ENCODE measurements around the gene HES1. TPM values are rescaled to one million over a fixed set of nuclear protein-coding genes. Genes with fewer than 3 reads are reported as not detected.

HES1 gene
- total RNA-seq, 1 experiment from 2014 or later: 44.1 TPM

GRCh38 chr3:194111336-194111735 is 24.6 kb upstream of the HES1 start:
- H3K27ac ChIP-seq: no peak overlapping the region
- H3K27me3 ChIP-seq (replicated peaks): no peaks in the 10 kb centered on the region
- DNase-seq (ENCODE audit: low read depth in 1 of 2, low spot score in 2 of 2): no peak
- H3K4me1 ChIP-seq (replicated peaks): peaks cover 8% of the 10 kb centered on the region
- no peaks in the 10 kb centered on the region for H3K36me3 ChIP-seq
- H3K4me3 ChIP-seq: no peak overlapping the region
- no peaks in the 10 kb centered on the region for H3K9me3 ChIP-seq (replicated peaks)

GRCh38 chr3:194112120-194113106 is 23.5 kb upstream of the HES1 start:
- Histone ChIP-seq H3K4me1 (replicated peaks) (peaks cover 8% of the 10 kb centered on the region), H3K9me3 (replicated peaks) (no peaks in the 10 kb centered on the region), H3K27me3 (replicated peaks) (no peaks in the 10 kb centered on the region), H3K27ac (no peak overlapping the region), H3K36me3 (no peaks in the 10 kb centered on the region), H3K4me3 (no peak overlapping the region)
- DNase-seq (ENCODE audit: low read depth in 1 of 2, low spot score in 2 of 2): no peak

GRCh38 chr3:194114123-194114522 is 21.8 kb upstream of the HES1 start:
- H3K4me3 ChIP-seq: no peak overlapping the region
- DNase-seq (ENCODE audit: low read depth in 1 of 2, low spot score in 2 of 2): no peak
- H3K27me3 ChIP-seq (replicated peaks): no peaks in the 10 kb centered on the region
- H3K9me3 ChIP-seq (replicated peaks): no peaks in the 10 kb centered on the region
- no peaks in the 10 kb centered on the region for H3K36me3 ChIP-seq
- peaks cover 6% of the 10 kb centered on the region for H3K4me1 ChIP-seq (replicated peaks)
- no peak overlapping the region for H3K27ac ChIP-seq

GRCh38 chr3:194117104-194117845 is 18.7 kb upstream of the HES1 start:
- Histone ChIP-seq H3K27me3 (replicated peaks) (no peaks in the 10 kb centered on the region), H3K27ac (no peak overlapping the region), H3K4me1 (replicated peaks) (peaks cover 11% of the 10 kb centered on the region), H3K4me3 (no peak overlapping the region), H3K9me3 (replicated peaks) (no peaks in the 10 kb centered on the region), H3K36me3 (no peaks in the 10 kb centered on the region)
- no peak for DNase-seq (ENCODE audit: low read depth in 1 of 2, low spot score in 2 of 2)

- no peak overlapping the region for H3K4me3 ChIP-seq
- H3K36me3 ChIP-seq: no peaks in the 10 kb centered on the region
These were observed 17.0 kb upstream of the HES1 start for GRCh38 chr3:194118920-194119319.

GRCh38 chr3:194119831-194120590 is 15.9 kb upstream of the HES1 start:
- Histone ChIP-seq H3K27me3 (replicated peaks) (no peaks in the 10 kb centered on the region), H3K27ac (no peak overlapping the region), H3K36me3 (no peaks in the 10 kb centered on the region), H3K4me3 (no peak overlapping the region), H3K9me3 (replicated peaks) (no peaks in the 10 kb centered on the region), H3K4me1 (replicated peaks) (peaks cover 14% of the 10 kb centered on the region)
- DNase-seq (ENCODE audit: low read depth in 1 of 2, low spot score in 2 of 2): no peak

More at GRCh38 chr3:194118920-194119319, 17.0 kb upstream of the HES1 start:
- Histone ChIP-seq H3K27ac (no peak overlapping the region), H3K9me3 (replicated peaks) (no peaks in the 10 kb centered on the region), H3K4me1 (replicated peaks) (peaks cover 14% of the 10 kb centered on the region), H3K27me3 (replicated peaks) (no peaks in the 10 kb centered on the region)
- DNase-seq (ENCODE audit: low read depth in 1 of 2, low spot score in 2 of 2): no peak

GRCh38 chr3:194120789-194121770 is 14.9 kb upstream of the HES1 start:
- no peak for DNase-seq (ENCODE audit: low read depth in 1 of 2, low spot score in 2 of 2)
- no peaks in the 10 kb centered on the region for H3K9me3 ChIP-seq (replicated peaks)
- H3K27ac ChIP-seq: no peak overlapping the region
- no peaks in the 10 kb centered on the region for H3K27me3 ChIP-seq (replicated peaks)
- H3K4me1 ChIP-seq (replicated peaks): peaks cover 14% of the 10 kb centered on the region
- H3K36me3 ChIP-seq: no peaks in the 10 kb centered on the region
- H3K4me3 ChIP-seq: no peak overlapping the region

- H3K4me1 ChIP-seq (replicated peaks): peaks cover 14% of the 10 kb centered on the region
- no peaks in the 10 kb centered on the region for H3K27me3 ChIP-seq (replicated peaks)
- H3K36me3 ChIP-seq: no peaks in the 10 kb centered on the region
- H3K9me3 ChIP-seq (replicated peaks): no peaks in the 10 kb centered on the region
- no peak overlapping the region for H3K27ac ChIP-seq
- H3K4me3 ChIP-seq: no peak overlapping the region
- peak in 1 of 2 experiments; percentile 57 for DNase-seq (ENCODE audit: low read depth in 1 of 2, low spot score in 2 of 2)
These were observed 13.9 kb upstream of the HES1 start for GRCh38 chr3:194121891-194122631.

GRCh38 chr3:194123726-194124125 is 12.2 kb upstream of the HES1 start:
- Histone ChIP-seq H3K9me3 (replicated peaks) (no peaks in the 10 kb centered on the region), H3K4me1 (replicated peaks) (peaks cover 18% of the 10 kb centered on the region), H3K27ac (no peak overlapping the region), H3K27me3 (replicated peaks) (no peaks in the 10 kb centered on the region), H3K4me3 (no peak overlapping the region), H3K36me3 (no peaks in the 10 kb centered on the region)
- no peak for DNase-seq (ENCODE audit: low read depth in 1 of 2, low spot score in 2 of 2)

- no peaks in the 10 kb centered on the region for H3K9me3 ChIP-seq (replicated peaks)
- no peak overlapping the region for H3K27ac ChIP-seq
- H3K27me3 ChIP-seq (replicated peaks): no peaks in the 10 kb centered on the region
- H3K4me3 ChIP-seq: no peak overlapping the region
- H3K4me1 ChIP-seq (replicated peaks): peaks cover 21% of the 10 kb centered on the region
- no peaks in the 10 kb centered on the region for H3K36me3 ChIP-seq
- no peak for DNase-seq (ENCODE audit: low read depth in 1 of 2, low spot score in 2 of 2)
These were observed 11.8 kb upstream of the HES1 start for GRCh38 chr3:194124193-194124592.

- Histone ChIP-seq H3K36me3 (no peaks in the 10 kb centered on the region), H3K27ac (no peak overlapping the region), H3K4me3 (no peak overlapping the region), H3K27me3 (replicated peaks) (no peaks in the 10 kb centered on the region), H3K4me1 (replicated peaks) (peaks cover 21% of the 10 kb centered on the region), H3K9me3 (replicated peaks) (no peaks in the 10 kb centered on the region)
- DNase-seq (ENCODE audit: low read depth in 1 of 2, low spot score in 2 of 2): no peak
These were observed 10.5 kb upstream of the HES1 start for GRCh38 chr3:194125442-194125841.

- no peak for DNase-seq (ENCODE audit: low read depth in 1 of 2, low spot score in 2 of 2)
- peaks cover 16% of the 10 kb centered on the region for H3K4me1 ChIP-seq (replicated peaks)
- no peaks in the 10 kb centered on the region for H3K36me3 ChIP-seq
- H3K9me3 ChIP-seq (replicated peaks): no peaks in the 10 kb centered on the region
- no peaks in the 10 kb centered on the region for H3K27me3 ChIP-seq (replicated peaks)
- no peak overlapping the region for H3K27ac ChIP-seq
- no peak overlapping the region for H3K4me3 ChIP-seq
These were observed 9.2 kb upstream of the HES1 start for GRCh38 chr3:194126790-194127189.
